IPS-18a (cell line): ENCODE results near the gene IDI2.

ENCODE experiments used
- H3K27ac ChIP-seq: one replicate; pipeline ENCODE4 v1.5.1; 2013; ENCODE audit warnings: low read length
- H3K27me3 ChIP-seq: one replicate; pipeline ENCODE4 v1.6.1; 2013; ENCODE audit warnings: mild to moderate bottlenecking, low read length; ENCODE audit not compliant: control insufficient read depth, insufficient read depth
- H3K36me3 ChIP-seq: one replicate; pipeline ENCODE4 v1.6.1; 2013; ENCODE audit warnings: low read depth, low read length; ENCODE audit not compliant: control insufficient read depth
- H3K4me1 ChIP-seq: one replicate; pipeline ENCODE4 v1.6.1; 2013; ENCODE audit warnings: low read depth, low read length; ENCODE audit not compliant: control insufficient read depth
- H3K4me3 ChIP-seq: one replicate; pipeline ENCODE4 v1.5.1; 2013; ENCODE audit warnings: low read length
- H3K9ac ChIP-seq: one replicate; pipeline ENCODE4 v1.6.1; 2013; ENCODE audit warnings: mild to moderate bottlenecking, low read length, moderate library complexity
- H3K9me3 ChIP-seq: one replicate; pipeline ENCODE4 v1.6.1; 2013; ENCODE audit warnings: low read depth, low read length; ENCODE audit not compliant: control insufficient read depth

Gene IDI2

DNA sequence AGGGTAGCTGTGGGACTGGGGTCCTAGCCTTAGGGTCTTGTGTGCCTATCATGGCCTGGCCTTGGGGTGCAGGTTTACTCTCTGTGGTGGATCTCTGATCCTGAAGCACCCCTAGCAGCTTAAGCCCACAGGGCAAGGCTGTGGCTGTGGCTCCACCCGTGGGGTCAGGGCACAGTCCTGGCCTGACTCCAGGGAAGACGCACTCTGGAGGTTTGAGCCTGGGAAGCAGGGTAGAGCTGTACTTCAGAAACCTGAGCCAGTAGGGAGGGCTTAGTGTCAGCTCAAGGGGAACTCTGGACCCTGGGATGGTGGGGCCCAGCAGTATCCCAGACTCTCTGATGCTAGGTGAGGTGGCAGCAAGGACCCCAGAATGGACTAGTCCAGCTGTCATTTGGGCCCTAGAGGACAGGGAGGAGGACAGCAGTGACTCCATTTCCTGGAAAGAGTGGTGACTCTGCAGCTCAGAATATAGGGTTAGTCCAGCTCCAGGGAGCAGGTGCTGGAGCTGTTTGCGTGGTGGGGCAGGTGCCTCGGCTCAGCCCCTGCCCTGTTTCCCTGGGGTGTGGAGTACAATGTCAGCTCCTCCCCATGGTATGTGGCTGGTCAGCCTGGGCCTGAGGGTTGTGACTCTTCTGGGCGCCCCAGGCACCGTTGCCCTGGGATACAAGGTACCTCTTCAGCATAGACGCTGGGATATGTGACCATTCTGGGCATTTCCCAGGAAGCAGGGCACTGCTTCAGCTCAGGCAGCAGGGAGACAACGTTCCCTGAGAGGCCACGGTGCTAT is 21.6 kb downstream of the IDI2 start:
- H3K9me3 ChIP-seq: no peaks in the 10 kb centered on the region
- H3K9ac ChIP-seq: no peak overlapping the region
- H3K4me1 ChIP-seq: no peaks in the 10 kb centered on the region
- peaks cover 99% of the 10 kb centered on the region for H3K36me3 ChIP-seq
- H3K27me3 ChIP-seq: no peaks in the 10 kb centered on the region
- H3K27ac ChIP-seq: no peak overlapping the region
- H3K4me3 ChIP-seq: no peak overlapping the region

DNA sequence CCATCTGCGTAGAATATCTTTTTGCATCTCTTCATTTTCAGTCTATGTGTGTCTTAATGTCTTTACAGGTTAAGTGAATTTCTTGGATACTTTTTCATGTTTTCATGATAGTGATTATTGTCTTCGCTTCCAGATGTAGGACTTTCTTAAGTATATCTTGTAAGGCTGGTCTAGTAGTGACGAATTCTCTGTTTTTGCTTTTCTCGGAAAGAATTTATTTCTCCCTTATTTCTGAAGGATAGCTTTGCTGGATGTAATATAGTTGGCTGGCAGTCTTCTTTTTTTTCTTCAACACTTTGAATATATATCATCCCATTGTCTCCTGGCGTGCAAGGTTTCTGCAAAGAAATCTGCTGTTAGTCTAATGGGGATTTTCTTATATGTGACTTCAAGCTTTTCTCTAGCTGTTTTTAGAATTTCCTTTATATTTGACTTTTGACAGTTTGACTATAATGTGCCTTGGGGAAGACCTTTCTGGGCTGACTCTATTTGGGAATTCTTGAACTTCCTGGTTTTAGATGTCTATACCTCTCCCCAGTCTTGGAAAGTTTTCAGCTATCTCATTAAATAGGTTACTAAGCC is 23.1 kb downstream of the IDI2 start:
- H3K4me3 ChIP-seq: no peak overlapping the region
- peaks cover 98% of the 10 kb centered on the region for H3K36me3 ChIP-seq
- no peak overlapping the region for H3K9ac ChIP-seq
- H3K27me3 ChIP-seq: no peaks in the 10 kb centered on the region
- H3K4me1 ChIP-seq: no peaks in the 10 kb centered on the region
- no peak overlapping the region for H3K27ac ChIP-seq
- no peaks in the 10 kb centered on the region for H3K9me3 ChIP-seq

DNA sequence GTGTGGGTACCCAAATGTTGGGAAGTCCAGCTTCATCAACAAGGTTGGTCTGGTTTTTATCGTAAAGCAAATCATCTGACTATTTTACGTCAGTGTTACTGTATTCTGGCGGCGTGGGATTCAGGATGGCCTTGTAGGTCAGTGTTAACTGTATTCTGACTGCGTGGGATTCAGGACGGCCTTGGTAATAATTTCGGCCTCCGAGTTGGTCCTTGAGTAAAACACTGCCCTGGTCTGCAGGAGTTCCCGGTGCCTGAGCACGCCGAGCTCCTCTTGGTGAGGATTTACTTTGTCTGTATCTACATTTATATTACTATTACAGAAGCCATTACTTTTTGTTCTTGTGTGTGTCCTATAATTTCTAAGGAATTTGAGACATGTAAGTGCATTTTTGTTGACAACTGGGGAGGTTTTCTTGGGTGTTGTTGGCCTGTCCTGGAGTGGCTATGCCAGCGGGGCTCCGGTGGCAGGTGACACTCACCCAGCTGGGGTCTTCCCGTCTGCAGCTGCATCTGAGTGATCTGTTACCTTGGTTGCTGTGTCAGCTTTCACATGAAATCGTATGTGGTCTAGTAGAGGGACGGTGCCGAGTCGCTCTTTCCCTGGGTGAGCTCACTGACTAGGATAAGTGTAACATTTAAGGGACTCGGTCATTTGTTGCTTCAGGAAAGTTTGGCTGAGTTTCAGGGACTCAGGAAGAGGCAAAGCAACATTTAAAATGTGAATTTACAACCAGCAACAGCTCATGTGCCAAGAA is 28.2 kb downstream of the IDI2 start:
- Histone ChIP-seq H3K4me3 (no peak overlapping the region), H3K27ac (no peak overlapping the region), H3K4me1 (no peaks in the 10 kb centered on the region), H3K9ac (no peak overlapping the region), H3K27me3 (no peaks in the 10 kb centered on the region), H3K36me3 (peaks cover 96% of the 10 kb centered on the region), H3K9me3 (no peaks in the 10 kb centered on the region)

DNA sequence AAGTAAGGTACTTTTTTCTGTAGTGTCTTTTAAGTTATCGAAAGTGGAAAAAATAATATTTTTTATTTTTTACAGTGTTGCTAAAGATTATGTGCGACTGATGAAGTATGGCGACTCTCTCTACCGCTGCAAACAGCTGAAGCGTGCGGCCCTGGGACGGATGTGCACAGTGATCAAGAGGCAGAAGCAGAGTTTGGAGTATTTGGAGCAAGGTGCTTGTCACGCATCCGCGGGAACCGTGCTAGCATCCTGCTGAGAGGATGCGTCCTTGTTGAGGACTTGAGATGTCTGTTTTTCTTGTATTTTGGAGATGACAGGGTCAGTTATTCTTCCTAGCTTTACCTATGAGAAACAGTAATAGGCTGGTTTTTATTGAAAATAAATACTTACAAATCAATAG is 29.6 kb downstream of the IDI2 start:
- Histone ChIP-seq H3K9ac (no peak overlapping the region), H3K4me1 (no peaks in the 10 kb centered on the region), H3K36me3 (peaks cover 84% of the 10 kb centered on the region), H3K9me3 (no peaks in the 10 kb centered on the region), H3K4me3 (no peak overlapping the region), H3K27me3 (no peaks in the 10 kb centered on the region), H3K27ac (no peak overlapping the region)

DNA sequence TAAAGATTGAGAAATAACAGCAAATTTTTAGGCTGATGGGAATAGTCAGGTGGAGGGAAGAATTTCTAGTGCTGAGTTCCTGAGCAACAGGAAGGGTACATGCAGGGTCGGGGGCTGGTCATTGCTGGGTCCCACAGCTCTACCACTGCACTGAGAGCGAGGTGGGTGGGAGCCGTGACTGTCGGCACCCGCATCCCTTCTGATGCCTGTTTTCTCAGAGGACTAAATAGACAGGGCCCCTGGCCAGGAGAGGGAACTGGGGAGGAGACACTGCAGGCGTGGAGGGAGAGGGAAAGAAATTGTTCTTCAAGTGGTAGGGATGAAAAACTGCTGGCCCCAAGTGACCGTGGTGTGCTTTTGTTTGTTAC is 30.1 kb downstream of the IDI2 start:
- Histone ChIP-seq H3K36me3 (peaks cover 79% of the 10 kb centered on the region), H3K27ac (no peak overlapping the region), H3K9ac (no peak overlapping the region)

DNA sequence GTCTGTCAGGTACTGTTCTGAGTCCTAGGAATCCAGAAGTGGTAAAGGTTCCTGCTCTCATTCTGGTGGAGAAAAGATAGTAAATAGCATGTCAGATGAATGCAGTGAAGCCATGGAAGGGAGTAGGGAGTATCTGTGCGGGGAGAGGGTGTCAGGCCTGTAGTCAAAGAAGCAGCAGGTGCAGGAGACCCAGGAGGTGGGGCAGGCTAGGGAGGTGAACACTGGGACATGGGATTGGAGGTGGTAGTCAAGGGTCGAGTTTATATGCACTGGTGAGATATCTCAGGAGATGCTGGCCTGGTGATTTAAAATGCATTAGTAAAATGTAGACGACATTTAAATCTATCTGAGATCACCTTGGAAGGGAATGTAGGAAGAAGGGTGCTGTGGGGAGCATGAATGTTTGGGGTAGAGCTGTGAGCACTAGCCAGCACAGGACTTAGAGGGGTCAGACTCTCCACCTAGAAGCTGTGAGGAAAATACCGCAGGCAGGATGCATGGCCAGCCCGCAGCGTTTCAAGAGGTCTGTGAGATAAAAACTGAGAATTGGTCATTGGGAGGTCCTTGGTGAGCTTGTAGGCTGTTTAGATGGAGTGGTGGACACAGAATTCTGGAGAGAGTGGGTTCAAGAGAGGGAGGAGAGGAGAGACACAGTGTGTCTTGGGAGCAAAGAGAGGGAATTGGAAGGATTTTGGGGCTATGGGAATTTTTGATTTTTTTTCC is 30.7 kb downstream of the IDI2 start:
- Histone ChIP-seq H3K27me3 (no peaks in the 10 kb centered on the region), H3K27ac (no peak overlapping the region), H3K4me3 (no peak overlapping the region), H3K9me3 (no peaks in the 10 kb centered on the region), H3K36me3 (peaks cover 74% of the 10 kb centered on the region), H3K9ac (no peak overlapping the region), H3K4me1 (no peaks in the 10 kb centered on the region)

More for the DNA sequence above, 30.1 kb downstream of the IDI2 start:
- H3K4me3 ChIP-seq: no peak overlapping the region
- no peaks in the 10 kb centered on the region for H3K9me3 ChIP-seq
- H3K4me1 ChIP-seq: no peaks in the 10 kb centered on the region
- no peaks in the 10 kb centered on the region for H3K27me3 ChIP-seq

DNA sequence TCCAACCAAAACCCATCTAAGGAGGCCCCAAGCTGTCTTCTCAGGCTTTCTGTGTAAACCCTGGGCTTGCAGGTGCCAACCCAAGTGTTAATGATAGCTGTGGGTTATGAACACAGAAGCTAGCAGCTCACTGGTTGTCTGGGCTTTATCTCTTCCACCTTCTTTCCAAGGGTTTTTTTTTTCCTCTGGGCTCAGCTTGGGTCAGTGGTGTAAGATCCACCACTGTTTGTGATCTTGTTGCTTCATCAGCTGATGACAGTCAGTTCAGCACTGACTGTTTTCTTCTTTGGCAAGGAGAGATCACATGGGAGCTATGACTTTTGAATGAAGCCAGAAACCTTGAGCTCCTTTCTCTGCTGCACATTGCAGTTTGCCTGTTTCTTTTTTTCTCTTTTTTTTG is 32.8 kb downstream of the IDI2 start:
- Histone ChIP-seq H3K27me3 (no peaks in the 10 kb centered on the region), H3K27ac (no peak overlapping the region), H3K9me3 (no peaks in the 10 kb centered on the region), H3K4me3 (no peak overlapping the region), H3K36me3 (peaks cover 53% of the 10 kb centered on the region), H3K9ac (no peak overlapping the region), H3K4me1 (peaks cover 7% of the 10 kb centered on the region)

DNA sequence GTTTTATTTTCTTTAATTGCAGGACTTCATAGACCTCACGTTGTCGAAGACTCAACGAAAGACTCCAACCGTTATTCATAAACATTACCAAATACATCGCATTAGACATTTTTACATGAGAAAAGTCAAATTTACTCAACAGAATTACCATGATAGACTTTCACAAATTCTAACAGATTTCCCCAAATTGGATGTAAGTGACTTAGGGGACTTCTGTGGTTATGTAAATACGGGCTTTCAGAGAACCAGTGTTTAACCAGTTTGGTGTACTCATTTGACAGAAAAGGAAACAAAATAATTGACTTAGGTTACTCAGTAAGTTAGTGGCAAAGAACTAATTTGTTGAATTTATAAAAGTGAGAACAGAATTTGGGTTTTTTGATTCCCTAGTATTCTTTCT is 33.2 kb downstream of the IDI2 start:
- Histone ChIP-seq H3K4me1 (peaks cover 7% of the 10 kb centered on the region), H3K4me3 (no peak overlapping the region), H3K36me3 (peaks cover 50% of the 10 kb centered on the region), H3K9ac (no peak overlapping the region), H3K27me3 (no peaks in the 10 kb centered on the region), H3K27ac (no peak overlapping the region), H3K9me3 (no peaks in the 10 kb centered on the region)

DNA sequence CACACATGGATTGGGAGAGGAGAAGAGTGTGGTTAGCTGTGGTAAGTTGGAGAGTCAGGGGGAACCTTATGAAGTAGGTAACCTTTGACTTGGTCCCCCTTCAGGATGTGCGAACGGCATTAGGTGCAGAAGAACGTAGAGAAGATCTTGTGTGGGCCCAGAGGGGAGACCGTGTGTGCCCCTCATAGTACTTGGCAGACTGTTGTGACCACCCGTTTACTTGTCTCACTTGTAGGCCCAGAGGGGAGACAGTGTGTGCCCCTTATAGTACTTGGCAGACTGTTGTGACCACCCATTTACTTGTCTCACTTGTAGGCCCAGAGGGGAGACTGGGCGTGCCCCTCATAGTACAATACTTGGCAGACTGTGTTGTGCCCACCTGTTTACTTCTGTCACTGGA is 34.9 kb downstream of the IDI2 start:
- H3K27me3 ChIP-seq: no peaks in the 10 kb centered on the region
- H3K9ac ChIP-seq: no peak overlapping the region
- no peak overlapping the region for H3K27ac ChIP-seq
- no peak overlapping the region for H3K4me3 ChIP-seq
- H3K36me3 ChIP-seq: peaks cover 33% of the 10 kb centered on the region
- H3K9me3 ChIP-seq: no peaks in the 10 kb centered on the region
- H3K4me1 ChIP-seq: peaks cover 13% of the 10 kb centered on the region

DNA sequence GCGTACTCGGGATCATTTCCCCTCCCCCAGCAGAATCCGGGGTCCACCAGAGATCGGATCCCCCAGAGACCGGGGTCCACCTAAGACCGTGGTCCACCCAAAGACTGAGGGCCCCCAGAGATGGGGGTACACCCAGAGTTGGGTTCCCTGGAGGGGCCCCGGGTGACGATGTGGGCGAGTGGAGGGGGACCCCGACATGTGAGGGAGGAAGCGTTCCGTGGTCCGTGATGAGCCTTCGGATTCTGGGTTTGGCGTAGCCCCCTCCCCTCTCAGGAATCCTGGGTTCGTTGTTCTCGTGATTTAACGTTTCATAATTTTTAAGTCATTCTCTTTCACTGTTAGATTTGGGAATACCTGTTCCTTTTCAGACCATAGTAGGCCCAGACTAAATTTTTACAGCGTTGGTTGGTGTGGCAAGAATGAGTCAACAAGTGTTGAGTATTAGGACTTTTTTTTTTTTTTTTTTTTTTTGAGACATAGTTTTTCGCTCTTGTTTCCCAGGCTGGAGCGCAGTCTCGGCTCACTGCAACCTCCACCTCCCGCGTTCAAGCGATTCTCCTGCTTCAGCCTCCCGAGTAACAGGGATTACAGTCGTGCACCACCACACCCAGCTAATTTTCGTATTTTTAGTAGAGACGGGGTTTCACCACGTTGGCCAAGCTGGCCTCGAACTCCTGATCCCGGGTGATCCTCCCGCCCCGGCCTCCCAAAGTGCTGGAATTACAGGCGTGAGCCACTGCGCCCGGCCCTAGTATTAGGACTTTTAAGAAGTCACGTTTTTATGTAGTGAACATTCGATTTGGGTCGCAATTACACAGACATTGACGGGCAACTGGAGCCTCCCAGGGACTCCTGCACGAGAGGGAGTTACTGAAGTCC is 36.8 kb downstream of the IDI2 start:
- Histone ChIP-seq H3K9me3 (no peaks in the 10 kb centered on the region), H3K27ac (peak overlapping the region; percentile 96), H3K27me3 (no peaks in the 10 kb centered on the region), H3K4me1 (peaks cover 13% of the 10 kb centered on the region), H3K4me3 (peak overlapping the region; percentile 93), H3K36me3 (peaks cover 14% of the 10 kb centered on the region), H3K9ac (peak overlapping the region; percentile 98)
